Keratinocyte (primary cell): ENCODE data around the gene ITIH1. TPM values are rescaled to one million over a fixed set of nuclear protein-coding genes. Genes with fewer than 3 reads are reported as not detected.

Source experiments
- DNase-seq: peaks from one replicate; pipeline ENCODE4 v3.0.0-alpha.2; 2011; ENCODE audit warnings: low read depth, missing footprints, low spot score
- FAIRE-seq: peaks from 2 replicates; lab custom pipeline; 2011; peaks lifted over from hg19 to GRCh38; lab: Jason Lieb, UNC
- H2AFZ ChIP-seq: 2 replicates; pipeline ENCODE4 v1.6.0; 2012; ENCODE audit warnings: low read length, control low read depth, inconsistent platforms; ENCODE audit not compliant: control insufficient read depth
- H3K27ac ChIP-seq: 2 replicates; pipeline ENCODE4 v1.5.1; 2011; ENCODE audit warnings: low read length; ENCODE audit not compliant: control insufficient read depth, insufficient read depth
- H3K27me3 ChIP-seq: 3 replicates; pipeline ENCODE4 v1.6.0; 2011; ENCODE audit warnings: low read length; ENCODE audit not compliant: control insufficient read depth, insufficient read depth; ENCODE audit errors: extremely low read depth
- H3K36me3 ChIP-seq, 2 experiments: 2 replicates in 1 of 2; 3 replicates in 1 of 2; pipeline ENCODE4 v1.5.1; 2011; ENCODE audit warnings: low read length in 2 of 2, mild to moderate bottlenecking in 1 of 2; ENCODE audit not compliant: control insufficient read depth in 2 of 2, insufficient read depth in 2 of 2; ENCODE audit errors: extremely low read depth in 1 of 2
- H3K4me1 ChIP-seq: 3 replicates; pipeline ENCODE4 v1.5.1; 2011; ENCODE audit warnings: low read length; ENCODE audit not compliant: control insufficient read depth, insufficient read depth; ENCODE audit errors: extremely low read depth
- H3K4me2 ChIP-seq: 3 replicates; pipeline ENCODE4 v1.6.0; 2011; ENCODE audit warnings: low read depth, low read length; ENCODE audit not compliant: control insufficient read depth, insufficient read depth; ENCODE audit errors: extremely low read depth
- H3K4me3 ChIP-seq, 3 experiments: fragments of 200-600 bp in 1 of 3; sonication (generic) in 1 of 3; 2 replicates in 2 of 3; 3 replicates in 1 of 3; pipeline ENCODE4 v1.5.1; 2011 to 2016; ENCODE audit warnings: low read length in 3 of 3, mild to moderate bottlenecking in 3 of 3, control low read depth in 2 of 3, inconsistent platforms in 1 of 3, low read depth in 1 of 3, mixed read lengths in 1 of 3, mixed run types in 1 of 3, moderate library complexity in 1 of 3; ENCODE audit not compliant: control insufficient read depth in 2 of 3, insufficient read depth in 2 of 3; ENCODE audit errors: extremely low read depth in 1 of 3
- H3K79me2 ChIP-seq: 2 replicates; pipeline ENCODE4 v1.6.0; 2012; ENCODE audit warnings: low read length; ENCODE audit not compliant: control insufficient read depth, insufficient read depth
- H3K9ac ChIP-seq: 3 replicates; pipeline ENCODE4 v1.6.0; 2011; ENCODE audit warnings: low read length; ENCODE audit not compliant: control insufficient read depth, insufficient read depth; ENCODE audit errors: extremely low read depth
- H3K9me1 ChIP-seq: 3 replicates; pipeline ENCODE4 v1.6.0; 2011; ENCODE audit warnings: low read length; ENCODE audit not compliant: control insufficient read depth, insufficient read depth; ENCODE audit errors: extremely low read depth
- H3K9me3 ChIP-seq: 2 replicates; pipeline ENCODE4 v1.5.1; 2012; ENCODE audit warnings: low read depth, low read length; ENCODE audit not compliant: control insufficient read depth
- H4K20me1 ChIP-seq: 3 replicates; pipeline ENCODE4 v1.6.0; 2011; ENCODE audit warnings: low read length; ENCODE audit not compliant: control insufficient read depth, insufficient read depth; ENCODE audit errors: extremely low read depth
- CTCF ChIP-seq, 3 experiments: IDR thresholded peaks in 1 of 3; conservative IDR thresholded peaks in 1 of 3; optimal IDR thresholded peaks in 1 of 3; 2 replicates in 2 of 3; 3 replicates in 1 of 3; pipeline versions ENCODE3 to v1.5.1; 2011; ENCODE audit warnings: low read length in 3 of 3, mild to moderate bottlenecking in 3 of 3, moderate library complexity in 2 of 3, control low read depth in 1 of 3, inconsistent platforms in 1 of 3; ENCODE audit not compliant: insufficient read depth in 2 of 3; ENCODE audit errors: extremely low read depth in 1 of 3
- EZH2 ChIP-seq: IDR thresholded peaks from one replicate; pipeline ENCODE4 v1.6.1; 2012; ENCODE audit warnings: inconsistent platforms, mild to moderate bottlenecking, low read length, moderate library complexity
- dilution Hi-C: fragments of 300-500 bp; cut with MboI; formaldehyde crosslinking; loops from one replicate; pipeline ENCODE4 v1.7.0; 2020; ENCODE audit warnings: low sequenced_read_pairs; ENCODE audit not compliant: extremely low pct_ligation_motif_present
- polyA plus RNA-seq, 5 experiments: library from polyadenylated mRNA; depleted of rRNA in 3 of 5; stranded (reverse) in 3 of 5; stranded (forward) in 1 of 5; unstranded in 1 of 5; fragments of >200 nt; gene quantifications; 1 replicate in 1 of 5; 2 replicates in 3 of 5; 3 replicates in 1 of 5; pipeline versions ENCODE4 v1.2.1 to v1.2.3, GENCODE V29; 2011 to 2012; ENCODE audit warnings: missing spikeins in 2 of 5, low read depth in 1 of 5, low replicate concordance in 1 of 5

Gene ITIH1
- polyA plus RNA-seq, 1 donor (not counting 4 experiments of a cell fraction or from before 2014, with no cell fraction given): not detected

- H3K4me1 ChIP-seq: peaks cover 4% of the 10 kb centered on the region
- H4K20me1 ChIP-seq: no peaks in the 10 kb centered on the region
- H3K36me3 ChIP-seq: no peaks in the 10 kb centered on the region
- H3K9ac ChIP-seq: no peak overlapping the region
- peaks cover 2% of the 10 kb centered on the region for H3K9me1 ChIP-seq
- no peaks in the 10 kb centered on the region for H3K79me2 ChIP-seq
- H3K27ac ChIP-seq: no peak overlapping the region
- H3K4me2 ChIP-seq: no peak overlapping the region
- TF ChIP-seq CTCF (optimal IDR thresholded peaks at IDR 0.05 in 1 of 3, IDR thresholded peaks at IDR 0.05 in 1 of 3, conservative IDR thresholded peaks at IDR 0.05 in 1 of 3; ENCODE audit: extremely low read depth in 1 of 3, insufficient read depth in 2 of 3, low read length in 3 of 3) (no peak), EZH2 (no peak)
- DNase-seq (no peak), FAIRE-seq (no peak)
- peaks cover 4% of the 10 kb centered on the region for H3K27me3 ChIP-seq
- H3K9me3 ChIP-seq: no peaks in the 10 kb centered on the region
- dilution Hi-C loops: no loop called here
- no peak overlapping the region for H2AFZ ChIP-seq
- no peak overlapping the region for H3K4me3 ChIP-seq
These were observed 24.4 kb downstream of the ITIH1 start for GRCh38 chr3:52801839-52802238.

GRCh38 chr3:52805270-52806039 lies 28.1 kb downstream of the ITIH1 start:
- H3K9me1 ChIP-seq: no peaks in the 10 kb centered on the region
- FAIRE-seq: no peak
- H3K27ac ChIP-seq: no peak overlapping the region
- no peak overlapping the region for H3K4me3 ChIP-seq
- no peaks in the 10 kb centered on the region for H4K20me1 ChIP-seq
- dilution Hi-C loops: no loop called here
- no peaks in the 10 kb centered on the region for H3K36me3 ChIP-seq
- H3K9me3 ChIP-seq: no peaks in the 10 kb centered on the region
- peaks cover under 1% of the 10 kb centered on the region for H3K27me3 ChIP-seq
- no peaks in the 10 kb centered on the region for H3K79me2 ChIP-seq
- DNase-seq: no peak
- H3K4me2 ChIP-seq: no peak overlapping the region
- no peak overlapping the region for H2AFZ ChIP-seq
- TF ChIP-seq CTCF (optimal IDR thresholded peaks at IDR 0.05 in 1 of 3, IDR thresholded peaks at IDR 0.05 in 1 of 3, conservative IDR thresholded peaks at IDR 0.05 in 1 of 3; ENCODE audit: extremely low read depth in 1 of 3, insufficient read depth in 2 of 3, low read length in 3 of 3): no peak
- TF ChIP-seq EZH2: no peak
- no peak overlapping the region for H3K9ac ChIP-seq
- H3K4me1 ChIP-seq: no peaks in the 10 kb centered on the region
